Measurements from ENCODE around the gene MZB1. TPM values are rescaled to one million over a fixed set of nuclear protein-coding genes. Genes with fewer than 3 reads are reported as not detected.
"Not testable (repeated sequence)": the region's sequence is repeated elsewhere in the genome, so short reads cannot be mapped to it uniquely, and the experiment has no call there.

The MZB1 gene
- total and polyA plus RNA-seq, 5 donors from 2014 or later: 0.39 to 2.2 (median 1.6) TPM

GRCh38 chr5:139409116-139409515 lies 19.4 kb upstream of the MZB1 start:
- H3K9me3 Mint-ChIP-seq; H3K36me3 Mint-ChIP-seq; H3K9me3 ChIP-seq (ENCODE audit: control insufficient read depth in 2 of 2, low read length in 2 of 2); H3K27ac ChIP-seq (ENCODE audit: insufficient read depth, low read length, poor library complexity, severe bottlenecking); H3K36me3 ChIP-seq (ENCODE audit: control insufficient read depth, insufficient read depth, low read length); H3K27me3 Mint-ChIP-seq; H3K4me3 ChIP-seq (ENCODE audit: low read depth, low read length); H3K27ac Mint-ChIP-seq; H3K4me3 Mint-ChIP-seq; H3K27me3 ChIP-seq (ENCODE audit: control insufficient read depth, insufficient read depth, low read length); DNase-seq; ATAC-seq (ENCODE audit: low read depth in 2 of 2): not testable (repeated sequence)
- H3K4me1 Mint-ChIP-seq: peaks cover 22 to 27% (median 25%) of the 10 kb centered on the region in 4 donors
- H3K4me1 ChIP-seq (ENCODE audit: control insufficient read depth, insufficient read depth, low read length, poor library complexity, severe bottlenecking): peaks cover 13% of the 10 kb centered on the region

- Mint-ChIP-seq H3K27ac (peak overlapping the region in 1 of 3 donors; percentile 64), H3K4me1 (peaks cover 18 to 25% (median 22%) of the 10 kb centered on the region in 4 donors), H3K27me3 (no peaks in the 10 kb centered on the region), H3K36me3 (peaks cover 5% of the 10 kb centered on the region), H3K4me3 (no peak overlapping the region), H3K9me3 (no peaks in the 10 kb centered on the region)
- Histone ChIP-seq H3K27ac (ENCODE audit: insufficient read depth, low read length, poor library complexity, severe bottlenecking) (no peak overlapping the region), H3K27me3 (ENCODE audit: control insufficient read depth, insufficient read depth, low read length) (no peaks in the 10 kb centered on the region), H3K4me3 (ENCODE audit: low read depth, low read length) (no peak overlapping the region), H3K9me3 (ENCODE audit: control insufficient read depth in 2 of 2, low read length in 2 of 2) (no peaks in the 10 kb centered on the region), H3K4me1 (ENCODE audit: control insufficient read depth, insufficient read depth, low read length, poor library complexity, severe bottlenecking) (peaks cover 14% of the 10 kb centered on the region), H3K36me3 (ENCODE audit: control insufficient read depth, insufficient read depth, low read length) (no peaks in the 10 kb centered on the region)
- DNase-seq (no peak), ATAC-seq (ENCODE audit: low read depth in 2 of 2) (no peak)
Observed at GRCh38 chr5:139408191-139408590, 18.5 kb upstream of the MZB1 start.

DNA sequence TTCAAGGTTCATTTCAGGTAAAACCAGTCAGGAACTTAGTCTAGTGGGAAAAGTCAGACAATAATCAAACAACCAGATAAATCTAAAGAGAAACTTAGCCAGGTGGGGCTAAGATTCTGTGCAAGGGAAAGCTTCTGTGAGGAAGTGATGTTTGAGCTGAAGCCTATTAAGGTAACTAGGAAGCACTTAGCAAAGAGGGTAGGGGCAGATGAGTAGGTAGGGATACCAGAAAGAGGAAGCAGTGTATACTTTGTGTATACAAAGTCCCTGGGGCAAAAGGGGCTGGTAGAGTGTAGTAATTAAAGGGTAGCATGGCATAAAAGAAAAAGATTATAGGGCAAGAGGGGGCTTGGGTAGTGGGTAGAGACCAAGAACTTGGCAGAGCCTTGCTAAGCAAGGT lies 17.8 kb upstream of the MZB1 start:
- peaks cover 16 to 31% (median 25%) of the 10 kb centered on the region in 4 donors for H3K4me1 Mint-ChIP-seq
- H3K27ac ChIP-seq (ENCODE audit: insufficient read depth, low read length, poor library complexity, severe bottlenecking): no peak overlapping the region

GRCh38 chr5:139406963-139407362 lies 17.2 kb upstream of the MZB1 start:
- H3K4me1 Mint-ChIP-seq: peaks cover 16 to 34% (median 25%) of the 10 kb centered on the region in 4 donors
- no peaks in the 10 kb centered on the region for H3K27me3 ChIP-seq (ENCODE audit: control insufficient read depth, insufficient read depth, low read length)
- no peak overlapping the region for H3K4me3 Mint-ChIP-seq
- peaks cover 17% of the 10 kb centered on the region for H3K4me1 ChIP-seq (ENCODE audit: control insufficient read depth, insufficient read depth, low read length, poor library complexity, severe bottlenecking)
- ATAC-seq (ENCODE audit: low read depth in 2 of 2) (no peak), DNase-seq (no peak)
- H3K9me3 ChIP-seq (ENCODE audit: control insufficient read depth in 2 of 2, low read length in 2 of 2): no peaks in the 10 kb centered on the region
- peaks cover 5% of the 10 kb centered on the region for H3K36me3 Mint-ChIP-seq
- no peak overlapping the region for H3K27ac ChIP-seq (ENCODE audit: insufficient read depth, low read length, poor library complexity, severe bottlenecking)
- no peaks in the 10 kb centered on the region for H3K9me3 Mint-ChIP-seq
- no peaks in the 10 kb centered on the region for H3K27me3 Mint-ChIP-seq
- peak overlapping the region in 1 of 3 donors; percentile 0 for H3K27ac Mint-ChIP-seq
- no peaks in the 10 kb centered on the region for H3K36me3 ChIP-seq (ENCODE audit: control insufficient read depth, insufficient read depth, low read length)
- H3K4me3 ChIP-seq (ENCODE audit: low read depth, low read length): no peak overlapping the region

More for the DNA sequence above, 17.8 kb upstream of the MZB1 start:
- DNase-seq (no peak), ATAC-seq (ENCODE audit: low read depth in 2 of 2) (no peak)
- no peaks in the 10 kb centered on the region for H3K36me3 ChIP-seq (ENCODE audit: control insufficient read depth, insufficient read depth, low read length)
- Mint-ChIP-seq H3K27ac (peak overlapping the region in 1 of 3 donors; percentile 64), H3K4me3 (peak overlapping the region in 1 of 4 donors; percentile 43), H3K9me3 (no peaks in the 10 kb centered on the region), H3K36me3 (peaks cover 5% of the 10 kb centered on the region), H3K27me3 (no peaks in the 10 kb centered on the region)
- peaks cover 17% of the 10 kb centered on the region for H3K4me1 ChIP-seq (ENCODE audit: control insufficient read depth, insufficient read depth, low read length, poor library complexity, severe bottlenecking)
- H3K9me3 ChIP-seq (ENCODE audit: control insufficient read depth in 2 of 2, low read length in 2 of 2): no peaks in the 10 kb centered on the region
- H3K4me3 ChIP-seq (ENCODE audit: low read depth, low read length): no peak overlapping the region
- no peaks in the 10 kb centered on the region for H3K27me3 ChIP-seq (ENCODE audit: control insufficient read depth, insufficient read depth, low read length)

DNA sequence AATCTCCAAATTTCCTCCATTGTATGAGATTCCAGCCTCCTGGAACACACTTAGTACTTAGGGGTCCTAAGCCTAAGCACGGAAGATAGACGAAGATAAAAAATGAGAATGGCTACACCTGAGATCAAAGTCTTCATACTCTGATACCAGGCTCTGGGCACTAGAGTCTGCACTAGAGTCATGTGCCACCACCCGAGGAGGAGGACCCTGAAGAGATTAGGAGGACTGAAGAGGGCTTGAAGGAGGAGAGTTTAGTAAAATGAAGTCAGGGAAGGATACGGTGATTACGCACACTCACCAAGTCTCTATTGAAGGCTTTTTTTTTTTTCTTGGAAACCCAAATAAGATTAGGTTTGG lies 14.7 kb upstream of the MZB1 start:
- Histone ChIP-seq H3K27ac (ENCODE audit: insufficient read depth, low read length, poor library complexity, severe bottlenecking) (peak overlapping the region; percentile 94), H3K4me3 (ENCODE audit: low read depth, low read length) (peak overlapping the region; percentile 73), H3K4me1 (ENCODE audit: control insufficient read depth, insufficient read depth, low read length, poor library complexity, severe bottlenecking) (peaks cover 17% of the 10 kb centered on the region), H3K36me3 (ENCODE audit: control insufficient read depth, insufficient read depth, low read length) (no peaks in the 10 kb centered on the region), H3K27me3 (ENCODE audit: control insufficient read depth, insufficient read depth, low read length) (no peaks in the 10 kb centered on the region), H3K9me3 (ENCODE audit: control insufficient read depth in 2 of 2, low read length in 2 of 2) (no peaks in the 10 kb centered on the region)
- Mint-ChIP-seq H3K4me3 (peak overlapping the region; percentile 90 to 99 (median 95)), H3K36me3 (peaks cover under 1% of the 10 kb centered on the region), H3K27me3 (no peaks in the 10 kb centered on the region), H3K9me3 (no peaks in the 10 kb centered on the region), H3K4me1 (peaks cover 16 to 34% (median 25%) of the 10 kb centered on the region in 4 donors), H3K27ac (peak overlapping the region; percentile 99 to 100 (median 99))
- no peak for DNase-seq
- ATAC-seq (ENCODE audit: low read depth in 2 of 2): no peak

DNA sequence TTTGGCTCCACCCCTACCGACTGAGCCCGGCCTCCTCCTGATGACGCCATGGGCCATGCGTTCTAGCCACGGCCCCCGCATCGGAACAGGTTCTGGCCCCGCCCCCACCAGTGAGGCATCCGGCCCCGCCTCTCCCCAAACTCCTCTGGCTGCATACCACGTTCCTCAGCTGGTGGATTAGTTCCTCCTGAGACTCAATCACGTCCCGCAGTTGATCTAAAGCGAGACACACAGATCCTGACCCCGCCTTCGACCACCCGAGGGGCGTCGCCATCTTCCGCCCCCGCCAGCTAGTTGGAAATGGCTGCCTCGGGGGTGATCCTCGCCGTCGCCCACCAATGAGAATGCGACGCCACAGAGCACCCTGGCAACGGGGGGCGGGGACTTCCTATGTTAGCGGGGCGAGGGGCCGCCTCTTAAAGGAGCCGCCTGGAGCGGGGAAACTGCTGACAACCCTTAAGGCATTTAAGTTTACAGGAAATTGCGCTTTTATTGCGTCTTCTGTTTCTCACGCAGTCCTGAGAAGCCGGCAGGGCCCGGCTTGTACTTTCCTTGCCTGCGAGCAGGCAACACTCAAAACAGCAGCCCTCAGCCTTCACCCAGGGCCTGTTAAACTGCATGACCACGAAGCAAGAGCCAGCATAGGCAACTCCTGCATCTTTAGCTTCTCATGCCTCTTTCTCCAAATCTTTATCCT lies 14.2 kb upstream of the MZB1 start, which contains the start of gene SPATA24:
Gene SPATA24, minus strand, starts transcription at position 303 of the 697 bp plus-strand sequence. Its CDS starts 29 bp downstream, at position 274.
- H3K27me3 ChIP-seq (ENCODE audit: control insufficient read depth, insufficient read depth, low read length): no peaks in the 10 kb centered on the region
- DNase-seq (peak; percentile 96 to 100 (median 98)), ATAC-seq (ENCODE audit: low read depth in 2 of 2) (peak; percentile 92 to 93)
- peak within 1 kb of the TSS; percentile 81 for H3K4me3 ChIP-seq (ENCODE audit: low read depth, low read length)
- H3K36me3 ChIP-seq (ENCODE audit: control insufficient read depth, insufficient read depth, low read length): no peaks in the 10 kb centered on the region
- H3K4me1 ChIP-seq (ENCODE audit: control insufficient read depth, insufficient read depth, low read length, poor library complexity, severe bottlenecking): peaks cover 17% of the 10 kb centered on the region
- Mint-ChIP-seq H3K4me3 (peak within 1 kb of the TSS; percentile 90 to 99 (median 95)), H3K27me3 (no peaks in the 10 kb centered on the region), H3K9me3 (no peaks in the 10 kb centered on the region), H3K27ac (peak within 1 kb of the TSS; percentile 99 to 100 (median 99)), H3K4me1 (peaks cover 16 to 34% (median 26%) of the 10 kb centered on the region in 4 donors), H3K36me3 (no peaks in the 10 kb centered on the region)
- peak within 1 kb of the TSS; percentile 94 for H3K27ac ChIP-seq (ENCODE audit: insufficient read depth, low read length, poor library complexity, severe bottlenecking)
- no peaks in the 10 kb centered on the region for H3K9me3 ChIP-seq (ENCODE audit: control insufficient read depth in 2 of 2, low read length in 2 of 2)

- H3K9me3 Mint-ChIP-seq: no peaks in the 10 kb centered on the region
- Histone ChIP-seq H3K4me1 (ENCODE audit: control insufficient read depth, insufficient read depth, low read length, poor library complexity, severe bottlenecking) (peaks cover 17% of the 10 kb centered on the region), H3K27ac (ENCODE audit: insufficient read depth, low read length, poor library complexity, severe bottlenecking) (peak overlapping the region; percentile 94), H3K4me3 (ENCODE audit: low read depth, low read length) (peak overlapping the region; percentile 81), H3K36me3 (ENCODE audit: control insufficient read depth, insufficient read depth, low read length) (no peaks in the 10 kb centered on the region), H3K9me3 (ENCODE audit: control insufficient read depth in 2 of 2, low read length in 2 of 2) (no peaks in the 10 kb centered on the region), H3K27me3 (ENCODE audit: control insufficient read depth, insufficient read depth, low read length) (no peaks in the 10 kb centered on the region)
- H3K36me3 Mint-ChIP-seq: no peaks in the 10 kb centered on the region
- H3K27ac Mint-ChIP-seq: peak overlapping the region; percentile 99 to 100 (median 99)
- H3K4me1 Mint-ChIP-seq: peaks cover 16 to 34% (median 26%) of the 10 kb centered on the region in 4 donors
- H3K27me3 Mint-ChIP-seq: no peaks in the 10 kb centered on the region
- peak overlapping the region; percentile 90 to 99 (median 95) for H3K4me3 Mint-ChIP-seq
- ATAC-seq (ENCODE audit: low read depth in 2 of 2): no peak
- no peak for DNase-seq
Observed at GRCh38 chr5:139403418-139403786, 13.7 kb upstream of the MZB1 start.

Measured in CD4-positive, CD25-positive, alpha-beta regulatory T cell (primary cell).